Glutamatergic neuron (in vitro differentiated cells): ENCODE data around the gene SGSH. TPM values are rescaled to one million over a fixed set of nuclear protein-coding genes. Genes with fewer than 3 reads are reported as not detected.
A peak's percentile ranks its signal among the peaks of the same experiment; 100 is the strongest.

Experiments used
- DNase-seq: peaks from one replicate; pipeline ENCODE4 v3.0.0; 2022
- H3K27ac Mint-ChIP-seq: one replicate; pipeline ENCODE4 v1.8.0; 2020; ENCODE audit warnings: mild to moderate bottlenecking, mixed read lengths, inconsistent platforms; ENCODE audit not compliant: unreplicated experiment
- H3K27me3 Mint-ChIP-seq: one replicate; pipeline ENCODE4 v1.8.0; 2020; ENCODE audit warnings: mild to moderate bottlenecking, moderate library complexity, mixed read lengths, inconsistent platforms; ENCODE audit not compliant: unreplicated experiment
- H3K36me3 Mint-ChIP-seq: one replicate; pipeline ENCODE4 v1.8.0; 2020; ENCODE audit warnings: mild to moderate bottlenecking, mixed read lengths, inconsistent platforms; ENCODE audit not compliant: unreplicated experiment
- H3K4me1 Mint-ChIP-seq: one replicate; pipeline ENCODE4 v1.8.0; 2020; ENCODE audit warnings: mild to moderate bottlenecking, low read depth, mixed read lengths, inconsistent platforms; ENCODE audit not compliant: unreplicated experiment
- H3K4me3 Mint-ChIP-seq: one replicate; pipeline ENCODE4 v1.8.0; 2020; ENCODE audit warnings: mild to moderate bottlenecking, mixed read lengths, inconsistent platforms; ENCODE audit not compliant: unreplicated experiment
- H3K9me3 Mint-ChIP-seq: one replicate; pipeline ENCODE4 v1.8.0; 2020; ENCODE audit warnings: mild to moderate bottlenecking, moderate library complexity, mixed read lengths, inconsistent platforms; ENCODE audit not compliant: unreplicated experiment
- CTCF ChIP-seq: fragments of 200-600 bp; sonication (generic); IDR thresholded peaks from one replicate; pipeline ENCODE4 v1.5.0; 2021; ENCODE audit not compliant: partially characterized antibody, unreplicated experiment
- total RNA-seq: library from RNA; stranded (reverse); fragmentation: NEBNext Ultra II Directional; extraction: Animal tissue kit (Norgen Biotek cat#: 25700); gene quantifications from one replicate; pipeline ENCODE4 v1.2.1, GENCODE V29; 2021; ENCODE audit not compliant: unreplicated experiment

Gene SGSH
- total RNA-seq, 1 donor from 2014 or later = 17.3 TPM

GRCh38 chr17:80169784-80170500 lies 50.2 kb downstream of the SGSH start, which contains the start of gene CARD14:
Gene CARD14 (plus strand): TSS chr17:80170030. CDS start chr17:80181439, 11,409 bp downstream.
- peaks cover 6% of the 10 kb centered on the region for H3K27me3 Mint-ChIP-seq

GRCh38 chr17:80169107-80169506 lies 51.0 kb downstream of the SGSH start:
- Mint-ChIP-seq H3K36me3 (peaks cover 7% of the 10 kb centered on the region), H3K9me3 (no peaks in the 10 kb centered on the region), H3K4me1 (peaks cover 2% of the 10 kb centered on the region), H3K27ac (no peak overlapping the region), H3K4me3 (no peak overlapping the region), H3K27me3 (peaks cover 7% of the 10 kb centered on the region)
- no peak for TF ChIP-seq CTCF
- DNase-seq = no peak

More at GRCh38 chr17:80169784-80170500, 50.2 kb downstream of the SGSH start, which contains the start of gene CARD14:
- Mint-ChIP-seq H3K4me1 (peaks cover 2% of the 10 kb centered on the region), H3K27ac (no peak within 1 kb of the TSS), H3K36me3 (peaks cover 7% of the 10 kb centered on the region), H3K9me3 (no peaks in the 10 kb centered on the region), H3K4me3 (no peak within 1 kb of the TSS)
- TF ChIP-seq CTCF = no peak
- peak; percentile 43 for DNase-seq

- no peak overlapping the region for H3K27ac Mint-ChIP-seq
- TF ChIP-seq CTCF = no peak
- no peak overlapping the region for H3K4me3 Mint-ChIP-seq
- peaks cover 7% of the 10 kb centered on the region for H3K36me3 Mint-ChIP-seq
- no peaks in the 10 kb centered on the region for H3K9me3 Mint-ChIP-seq
- no peak for DNase-seq
- H3K27me3 Mint-ChIP-seq = peaks cover 7% of the 10 kb centered on the region
- peaks cover 2% of the 10 kb centered on the region for H3K4me1 Mint-ChIP-seq
These were observed 51.8 kb downstream of the SGSH start for GRCh38 chr17:80168371-80168770.

- H3K36me3 Mint-ChIP-seq = peaks cover 7% of the 10 kb centered on the region
- peaks cover 2% of the 10 kb centered on the region for H3K9me3 Mint-ChIP-seq
- no peak overlapping the region for H3K27ac Mint-ChIP-seq
These were observed 53.7 kb downstream of the SGSH start for GRCh38 chr17:80166446-80166845.

More at GRCh38 chr17:80166446-80166845, 53.7 kb downstream of the SGSH start:
- TF ChIP-seq CTCF = no peak
- Mint-ChIP-seq H3K4me1 (peaks cover 4% of the 10 kb centered on the region), H3K27me3 (peaks cover 7% of the 10 kb centered on the region), H3K4me3 (no peak overlapping the region)
- DNase-seq = no peak
